ENCODE results near the gene ENPP7. TPM values are rescaled to one million over a fixed set of nuclear protein-coding genes. Genes with fewer than 3 reads are reported as not detected.

The ENPP7 gene
- total RNA-seq, 1 donor from 2014 or later, result not detected

- H3K27me3 Mint-ChIP-seq (ENCODE audit: unreplicated experiment), result peaks cover 22% of the 10 kb centered on the region
- H3K4me1 Mint-ChIP-seq (ENCODE audit: unreplicated experiment), result peaks cover 2% of the 10 kb centered on the region
- no peak overlapping the region for H3K27ac Mint-ChIP-seq (ENCODE audit: unreplicated experiment)
- DNase-seq (ENCODE audit: low spot score), result no peak
- no peaks in the 10 kb centered on the region for H3K9me3 Mint-ChIP-seq (ENCODE audit: unreplicated experiment)
- TF ChIP-seq CTCF (IDR thresholded peaks at IDR 0.05; ENCODE audit: unreplicated experiment), result no peak
- H3K4me3 Mint-ChIP-seq (ENCODE audit: unreplicated experiment), result no peak overlapping the region
- no peaks in the 10 kb centered on the region for H3K36me3 Mint-ChIP-seq (ENCODE audit: low read depth, unreplicated experiment)
These were observed 8.7 kb downstream of the ENPP7 start for GRCh38 chr17:79739148-79740062.

DNA sequence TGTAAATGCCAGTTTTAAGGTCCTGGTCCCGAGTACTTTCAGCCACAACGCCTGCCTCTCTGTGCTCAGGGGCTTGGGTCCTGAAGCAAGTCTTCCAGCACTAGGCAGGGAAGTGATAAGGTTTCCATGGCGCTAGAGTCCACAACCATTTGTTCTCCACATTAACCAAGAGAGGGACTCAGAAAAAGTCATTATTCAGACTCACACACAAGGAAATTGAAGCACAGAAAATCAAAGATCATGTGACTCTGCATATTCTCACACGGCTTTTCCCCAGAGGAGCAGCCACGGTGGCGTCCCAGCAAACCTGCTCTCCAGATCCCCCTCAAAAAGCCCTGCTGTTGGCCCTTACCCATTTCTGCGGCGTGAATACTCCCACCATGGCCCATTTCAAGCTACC is 9.7 kb downstream of the ENPP7 start:
- Mint-ChIP-seq H3K4me3 (ENCODE audit: unreplicated experiment) (no peak overlapping the region), H3K4me1 (ENCODE audit: unreplicated experiment) (peaks cover 2% of the 10 kb centered on the region), H3K36me3 (ENCODE audit: low read depth, unreplicated experiment) (no peaks in the 10 kb centered on the region), H3K27ac (ENCODE audit: unreplicated experiment) (no peak overlapping the region), H3K9me3 (ENCODE audit: unreplicated experiment) (no peaks in the 10 kb centered on the region), H3K27me3 (ENCODE audit: unreplicated experiment) (peaks cover 25% of the 10 kb centered on the region)
- DNase-seq (ENCODE audit: low spot score), result no peak
- no peak for TF ChIP-seq CTCF (IDR thresholded peaks at IDR 0.05; ENCODE audit: unreplicated experiment)

DNA sequence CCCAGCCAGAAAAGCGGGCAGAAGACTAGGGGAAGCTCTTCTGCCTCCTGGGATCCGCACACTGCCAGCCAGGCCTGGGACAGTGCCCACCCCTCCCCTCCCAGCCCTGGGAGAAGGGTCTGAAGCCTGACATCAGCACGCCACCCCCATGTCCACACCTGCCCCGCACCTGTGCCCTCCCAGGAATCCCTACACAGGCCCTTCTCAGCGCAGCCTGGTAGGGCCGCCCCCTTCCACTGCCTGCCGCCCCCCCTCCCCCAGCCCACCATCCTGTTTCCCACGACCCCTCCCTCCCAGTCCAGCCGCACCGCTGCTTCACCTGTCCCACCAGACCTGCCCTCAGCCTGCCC is 10.6 kb downstream of the ENPP7 start:
- no peak overlapping the region for H3K27ac Mint-ChIP-seq (ENCODE audit: unreplicated experiment)
- peaks cover under 1% of the 10 kb centered on the region for H3K4me1 Mint-ChIP-seq (ENCODE audit: unreplicated experiment)
- no peaks in the 10 kb centered on the region for H3K9me3 Mint-ChIP-seq (ENCODE audit: unreplicated experiment)
- peaks cover 24% of the 10 kb centered on the region for H3K27me3 Mint-ChIP-seq (ENCODE audit: unreplicated experiment)
- H3K36me3 Mint-ChIP-seq (ENCODE audit: low read depth, unreplicated experiment), result no peaks in the 10 kb centered on the region
- H3K4me3 Mint-ChIP-seq (ENCODE audit: unreplicated experiment), result no peak overlapping the region
- TF ChIP-seq CTCF (IDR thresholded peaks at IDR 0.05; ENCODE audit: unreplicated experiment), result no peak
- no peak for DNase-seq (ENCODE audit: low spot score)

DNA sequence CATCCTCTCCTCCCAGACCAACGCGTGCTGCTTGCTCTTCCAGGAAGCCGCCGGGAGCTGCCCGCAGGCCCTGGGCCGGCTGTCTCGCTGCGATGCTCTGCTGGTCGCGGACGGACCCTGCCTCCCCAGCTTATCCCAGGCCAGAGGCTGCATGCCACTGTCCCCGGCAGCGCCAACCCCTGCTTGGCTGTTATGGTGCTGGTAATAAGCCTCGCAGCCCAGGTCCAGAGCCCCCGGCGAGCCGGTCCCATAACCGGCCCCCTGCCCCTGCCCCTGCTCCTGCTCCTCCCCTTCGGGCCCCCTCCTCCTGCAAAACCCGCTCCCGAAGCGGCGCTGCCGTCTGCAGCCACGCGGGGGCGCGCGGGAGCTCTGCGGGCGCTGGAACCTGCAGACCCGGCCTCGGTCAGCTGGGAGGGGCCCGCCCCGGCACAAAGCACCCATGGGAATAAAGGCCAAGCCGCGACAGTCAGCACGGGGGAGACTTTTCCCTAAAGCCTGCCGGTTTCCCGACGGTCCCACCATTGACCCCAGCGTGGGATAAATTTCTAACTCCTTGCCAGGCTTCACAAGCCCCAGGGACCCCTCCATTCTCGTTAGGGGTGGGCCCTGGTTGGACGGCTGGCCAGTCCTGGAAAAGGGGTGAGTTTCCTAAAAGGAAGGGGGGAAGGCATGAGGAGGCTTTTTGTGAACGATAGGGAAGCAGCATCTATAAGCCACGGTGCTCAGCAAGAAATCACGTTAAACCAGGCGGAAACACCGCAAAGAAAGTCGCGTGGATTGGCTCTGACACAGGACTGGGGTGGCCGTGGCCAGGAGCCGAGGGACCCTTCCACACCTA is 11.2 kb downstream of the ENPP7 start:
- Mint-ChIP-seq H3K27me3 (ENCODE audit: unreplicated experiment) (peaks cover 23% of the 10 kb centered on the region), H3K4me1 (ENCODE audit: unreplicated experiment) (peaks cover 3% of the 10 kb centered on the region), H3K27ac (ENCODE audit: unreplicated experiment) (no peak overlapping the region), H3K9me3 (ENCODE audit: unreplicated experiment) (no peaks in the 10 kb centered on the region), H3K36me3 (ENCODE audit: low read depth, unreplicated experiment) (no peaks in the 10 kb centered on the region), H3K4me3 (ENCODE audit: unreplicated experiment) (no peak overlapping the region)
- TF ChIP-seq CTCF (IDR thresholded peaks at IDR 0.05; ENCODE audit: unreplicated experiment), result peak; percentile 87
- peak; percentile 96 for DNase-seq (ENCODE audit: low spot score)

DNA sequence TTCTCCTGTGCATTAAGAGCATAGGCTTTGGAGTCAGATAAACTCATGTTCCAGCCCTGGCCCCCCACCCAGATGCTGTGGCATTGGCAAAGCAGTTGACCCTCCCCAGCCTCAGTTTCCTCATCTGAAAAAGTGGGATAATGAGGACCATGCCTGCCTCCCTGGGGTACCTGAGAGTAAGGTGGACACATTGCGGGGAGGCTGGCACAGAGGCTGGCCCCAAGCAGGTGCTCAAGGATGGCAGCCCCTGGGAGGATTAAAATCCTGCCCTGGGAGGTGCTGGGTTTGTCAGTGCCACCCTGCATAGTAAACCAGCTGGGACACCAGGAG is 11.8 kb downstream of the ENPP7 start:
- TF ChIP-seq CTCF (IDR thresholded peaks at IDR 0.05; ENCODE audit: unreplicated experiment), result no peak
- Mint-ChIP-seq H3K4me1 (ENCODE audit: unreplicated experiment) (peaks cover 6% of the 10 kb centered on the region), H3K27ac (ENCODE audit: unreplicated experiment) (no peak overlapping the region), H3K9me3 (ENCODE audit: unreplicated experiment) (no peaks in the 10 kb centered on the region), H3K27me3 (ENCODE audit: unreplicated experiment) (peaks cover 23% of the 10 kb centered on the region), H3K4me3 (ENCODE audit: unreplicated experiment) (no peak overlapping the region), H3K36me3 (ENCODE audit: low read depth, unreplicated experiment) (no peaks in the 10 kb centered on the region)
- DNase-seq (ENCODE audit: low spot score), result no peak
